Fibroblast of skin of back (primary cell): Measurements from ENCODE around the gene SMARCA5. TPM values are rescaled to one million over a fixed set of nuclear protein-coding genes. Genes with fewer than 3 reads are reported as not detected.
"Not testable (repeated sequence)": the region's sequence is repeated elsewhere in the genome, so short reads cannot be mapped to it uniquely, and the experiment has no call there.

Experiments
- DNase-seq: peaks from one replicate; pipeline ENCODE4 v3.0.0-alpha.2; 2013
- polyA plus RNA-seq, 2 experiments: library from polyadenylated mRNA; unstranded; fragments of 120-200 nt; gene quantifications; one replicate each; pipeline ENCODE4 v1.2.1, GENCODE V29; 2013; ENCODE audit not compliant: insufficient read length in 2 of 2

Gene SMARCA5
- polyA plus RNA-seq (2013, experiment 1 of 2; ENCODE audit: insufficient read length) = 52.1 TPM
- polyA plus RNA-seq (2013, experiment 2 of 2; ENCODE audit: insufficient read length) = 48.2 TPM

DNA sequence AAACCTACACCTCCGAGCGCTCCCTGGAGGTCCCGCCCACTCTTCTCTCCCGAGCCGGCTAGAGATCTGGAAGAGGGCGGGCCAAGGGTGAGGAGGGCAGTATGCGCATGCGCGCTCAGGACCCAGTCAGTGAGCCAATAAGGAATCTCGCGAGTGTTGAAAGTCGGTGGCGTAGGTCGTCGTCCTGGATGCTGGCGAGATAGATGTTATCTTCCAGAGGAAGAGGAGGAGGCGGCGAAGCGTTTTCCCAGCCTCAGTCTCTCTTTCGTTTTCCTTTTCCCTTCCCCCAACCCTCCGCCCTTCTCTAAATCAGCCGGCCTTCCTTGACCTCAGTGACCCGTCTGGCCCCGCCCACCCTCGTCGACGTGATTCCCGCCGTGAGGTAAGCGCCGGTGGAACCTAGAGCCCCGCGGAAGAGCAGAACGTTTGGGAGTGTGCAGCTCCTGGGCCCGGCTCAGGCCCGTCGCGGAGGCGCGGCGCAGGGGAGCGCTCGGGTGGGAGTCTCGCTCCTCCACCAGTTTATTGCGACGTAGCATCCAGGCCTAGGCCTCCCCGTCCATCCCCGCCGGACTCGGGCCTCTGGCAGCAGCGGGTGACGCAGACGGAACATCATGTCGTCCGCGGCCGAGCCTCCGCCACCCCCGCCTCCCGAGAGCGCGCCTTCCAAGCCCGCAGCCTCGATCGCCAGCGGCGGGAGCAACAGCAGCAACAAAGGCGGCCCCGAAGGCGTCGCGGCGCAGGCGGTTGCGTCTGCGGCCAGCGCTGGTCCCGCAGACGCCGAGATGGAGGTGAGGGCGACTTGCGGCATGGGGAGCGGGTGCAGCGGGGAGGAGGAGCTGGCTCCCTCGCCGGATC lies at the start of gene SMARCA5:
TSS of gene SMARCA5 (plus strand) at position 389 of the 855 bp plus-strand sequence. CDS start at position 612, 223 bp downstream.
- DNase-seq = peak; percentile 98

DNA sequence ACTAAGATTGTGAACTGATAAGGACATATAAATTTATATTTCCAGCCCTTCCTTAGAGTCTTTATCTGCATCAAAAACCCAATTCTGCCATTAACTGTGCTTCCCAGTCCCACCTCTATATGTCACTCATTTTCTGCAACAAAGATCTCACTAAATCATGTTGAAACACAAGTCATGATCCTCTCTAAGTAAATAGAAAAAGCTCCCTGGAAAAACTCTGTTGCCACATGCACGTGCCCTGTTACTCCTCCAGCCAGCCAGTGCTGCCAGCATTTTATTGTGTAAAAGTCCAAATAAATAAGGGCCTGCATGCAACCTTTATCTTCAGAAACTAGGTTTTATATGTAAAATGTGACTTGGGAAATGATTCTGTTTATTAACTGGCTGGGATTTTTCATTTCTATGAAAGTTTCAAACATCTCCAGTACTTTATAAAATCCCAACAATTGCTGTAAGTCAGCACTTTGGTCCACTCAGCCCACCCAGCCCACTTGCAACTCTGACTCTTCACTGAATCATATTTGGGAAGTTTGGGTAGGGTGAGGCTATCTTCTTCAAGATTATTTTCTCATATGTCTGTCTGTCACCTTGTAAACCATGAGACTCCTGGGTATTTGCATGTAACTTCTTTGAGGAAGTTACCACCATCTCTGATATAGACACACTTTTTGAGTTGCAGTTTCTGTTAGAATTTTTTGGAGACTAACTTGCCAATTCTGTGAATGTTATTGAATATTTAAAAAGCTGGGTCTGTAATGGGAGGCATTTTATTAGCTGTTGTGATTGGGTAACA lies 40.0 kb upstream of the SMARCA5 start:
- DNase-seq = no peak

DNA sequence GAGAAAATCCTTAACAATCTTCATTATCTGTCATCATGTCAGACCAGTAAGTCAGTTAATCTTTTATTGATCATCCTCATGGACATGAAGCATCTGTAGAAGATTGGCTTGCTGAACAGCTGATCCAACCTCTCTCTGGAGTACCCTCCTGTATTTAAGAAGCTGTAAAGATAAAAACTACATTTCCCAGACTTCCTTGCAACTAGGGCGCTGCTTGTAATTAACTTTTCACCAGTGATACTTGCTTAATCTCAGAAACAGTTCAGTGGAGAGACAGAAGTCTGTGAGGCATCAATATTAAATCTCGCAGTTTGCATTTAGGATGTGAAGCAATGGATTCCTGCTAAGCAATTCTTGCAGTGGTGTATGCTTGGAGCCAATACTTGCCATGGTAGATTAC lies 36.0 kb upstream of the SMARCA5 start:
- no peak for DNase-seq

- no peak for DNase-seq
Measured at GRCh38 chr4:143481361-143481760, 32.1 kb upstream of the SMARCA5 start.

DNA sequence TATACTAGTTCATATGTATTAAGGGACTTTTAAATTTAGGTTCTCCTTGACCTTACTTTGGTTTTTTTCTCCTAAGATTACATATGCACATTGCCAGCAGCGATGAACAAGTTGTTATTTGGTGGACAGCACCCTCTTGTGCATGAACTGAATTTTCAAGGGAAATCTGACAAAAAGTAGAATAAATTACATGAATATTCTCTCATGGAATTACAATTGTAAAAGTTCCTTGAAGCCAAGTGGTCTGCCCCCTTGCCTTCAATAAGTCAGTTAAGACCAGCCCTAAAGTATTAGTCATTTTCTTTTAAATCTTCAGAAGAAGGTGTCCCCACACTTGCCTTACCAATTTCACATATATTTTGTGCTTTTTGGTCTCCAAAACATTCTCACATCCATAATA lies 30.7 kb upstream of the SMARCA5 start:
- peak; percentile 48 for DNase-seq

- DNase-seq = peak; percentile 23
Measured at GRCh38 chr4:143486314-143486713, 27.2 kb upstream of the SMARCA5 start.

DNA sequence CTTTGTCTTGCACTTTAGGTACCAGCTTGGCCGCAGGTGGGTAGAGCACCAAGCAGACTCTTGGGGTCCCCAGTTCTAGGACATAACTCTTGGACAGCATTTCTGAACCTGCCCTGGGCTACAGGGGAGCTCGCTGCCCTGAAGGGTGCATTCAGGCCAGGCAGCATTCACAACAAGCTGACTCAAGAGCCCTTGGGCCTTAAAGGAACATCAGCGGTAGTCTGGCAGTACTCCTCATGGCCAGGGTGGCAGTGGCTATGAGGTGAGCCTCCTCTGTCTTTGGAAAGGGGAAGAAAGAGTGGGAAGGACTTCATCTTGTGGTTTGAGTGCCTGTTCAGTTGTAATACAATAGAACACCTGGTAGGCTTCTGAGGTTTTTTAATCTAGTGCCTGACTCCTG lies 24.8 kb upstream of the SMARCA5 start:
- DNase-seq = no peak

DNA sequence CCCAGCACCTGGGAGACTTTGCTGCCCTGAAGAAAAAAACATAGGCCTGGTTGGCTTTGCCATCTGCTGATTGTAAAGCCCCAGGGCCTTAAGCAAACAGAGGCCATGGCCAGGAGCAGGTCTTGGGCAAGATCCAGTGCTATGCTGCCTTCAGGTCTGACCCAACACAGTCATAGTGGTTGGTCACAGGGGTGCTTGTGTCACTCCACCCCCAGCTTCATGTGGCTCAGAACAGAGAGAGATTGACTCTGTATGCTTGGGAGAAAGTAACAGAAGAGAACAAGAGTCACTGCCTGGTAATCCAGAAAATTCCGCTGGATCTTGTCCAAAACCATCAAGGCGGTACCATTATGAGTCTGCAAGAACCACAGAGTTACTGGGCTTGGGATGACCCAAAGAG lies 24.4 kb upstream of the SMARCA5 start:
- peak; percentile 2 for DNase-seq

- no peak for DNase-seq
Measured at GRCh38 chr4:143498021-143498420, 15.5 kb upstream of the SMARCA5 start.

DNA sequence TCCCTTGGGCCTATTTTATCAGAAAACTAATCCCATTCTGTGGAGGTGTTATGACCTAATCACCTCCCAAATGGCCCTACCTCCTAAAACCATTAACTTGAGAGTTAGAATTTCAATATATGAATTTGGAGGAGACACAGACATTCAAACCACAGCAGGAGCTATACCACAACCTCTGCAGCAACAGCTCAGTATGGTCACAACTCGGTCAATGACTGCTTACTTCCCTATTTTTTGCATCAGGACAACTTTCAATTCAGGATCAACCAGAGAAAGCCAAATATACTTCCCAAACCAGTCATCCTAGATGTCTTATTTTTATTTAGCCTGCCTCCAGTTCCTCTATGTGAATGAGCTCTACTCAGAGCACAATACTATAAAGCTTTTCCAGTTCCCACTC lies 11.3 kb upstream of the SMARCA5 start:
- DNase-seq = no peak

GRCh38 chr4:143506031-143506430 lies 7.5 kb upstream of the SMARCA5 start:
- no peak for DNase-seq

- DNase-seq = no peak
Measured at GRCh38 chr4:143511906-143512305, 1.6 kb upstream of the SMARCA5 start.

GRCh38 chr4:143512978-143513313 lies 556 bp upstream of the SMARCA5 start:
- no peak for DNase-seq

- no peak for DNase-seq
Measured at GRCh38 chr4:143514169-143514495, 630 bp downstream of the SMARCA5 start.

GRCh38 chr4:143514497-143514896 lies 995 bp downstream of the SMARCA5 start:
- DNase-seq = peak; percentile 44

DNA sequence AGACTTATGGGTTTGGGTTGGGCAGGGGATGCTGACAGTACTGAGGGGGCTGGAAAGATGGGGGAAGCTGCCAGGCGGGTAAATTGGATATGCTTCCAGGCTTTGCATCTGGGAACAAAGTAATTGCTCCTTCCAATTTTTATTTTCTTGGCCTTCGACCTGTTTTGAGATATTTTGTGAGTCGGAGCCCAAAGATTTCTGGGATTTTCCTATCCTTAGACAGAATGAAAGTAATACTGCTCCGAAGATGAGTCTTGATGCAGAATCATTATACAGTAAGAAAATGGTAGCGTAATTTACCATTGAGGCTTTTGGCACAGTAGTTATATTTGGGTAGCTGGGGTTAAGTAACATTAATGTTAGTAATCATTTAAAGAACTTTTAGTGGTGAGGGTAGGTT lies 1.4 kb downstream of the SMARCA5 start:
- DNase-seq = no peak

- DNase-seq = no peak
Measured at GRCh38 chr4:143515905-143516304, 2.4 kb downstream of the SMARCA5 start.

DNA sequence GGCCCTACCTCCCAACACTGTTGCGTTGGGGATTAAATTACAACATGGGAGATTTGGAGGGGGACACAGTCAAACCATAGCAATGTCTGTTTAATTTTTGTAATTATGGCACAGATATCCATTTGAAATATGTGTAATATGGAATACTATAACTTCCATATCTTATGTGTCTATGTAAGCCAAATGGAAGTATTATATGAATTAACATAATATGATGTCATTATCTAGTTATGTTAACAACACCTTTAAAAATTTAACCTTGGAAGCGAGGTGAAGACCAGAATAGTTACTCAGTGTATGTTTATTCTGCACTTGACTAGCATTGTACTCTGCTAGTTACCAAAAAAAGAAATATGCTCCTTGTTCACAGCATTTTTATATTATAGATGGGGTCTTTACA lies 4.3 kb downstream of the SMARCA5 start:
- DNase-seq = no peak

- no peak for DNase-seq
Measured at GRCh38 chr4:143524211-143524610, 10.7 kb downstream of the SMARCA5 start.

GRCh38 chr4:143528046-143528445 lies 14.5 kb downstream of the SMARCA5 start:
- not testable (repeated sequence) for DNase-seq

GRCh38 chr4:143531380-143531779 lies 17.9 kb downstream of the SMARCA5 start:
- DNase-seq = peak; percentile 23

GRCh38 chr4:143531788-143532491 lies 18.4 kb downstream of the SMARCA5 start:
- DNase-seq = peak; percentile 9

DNA sequence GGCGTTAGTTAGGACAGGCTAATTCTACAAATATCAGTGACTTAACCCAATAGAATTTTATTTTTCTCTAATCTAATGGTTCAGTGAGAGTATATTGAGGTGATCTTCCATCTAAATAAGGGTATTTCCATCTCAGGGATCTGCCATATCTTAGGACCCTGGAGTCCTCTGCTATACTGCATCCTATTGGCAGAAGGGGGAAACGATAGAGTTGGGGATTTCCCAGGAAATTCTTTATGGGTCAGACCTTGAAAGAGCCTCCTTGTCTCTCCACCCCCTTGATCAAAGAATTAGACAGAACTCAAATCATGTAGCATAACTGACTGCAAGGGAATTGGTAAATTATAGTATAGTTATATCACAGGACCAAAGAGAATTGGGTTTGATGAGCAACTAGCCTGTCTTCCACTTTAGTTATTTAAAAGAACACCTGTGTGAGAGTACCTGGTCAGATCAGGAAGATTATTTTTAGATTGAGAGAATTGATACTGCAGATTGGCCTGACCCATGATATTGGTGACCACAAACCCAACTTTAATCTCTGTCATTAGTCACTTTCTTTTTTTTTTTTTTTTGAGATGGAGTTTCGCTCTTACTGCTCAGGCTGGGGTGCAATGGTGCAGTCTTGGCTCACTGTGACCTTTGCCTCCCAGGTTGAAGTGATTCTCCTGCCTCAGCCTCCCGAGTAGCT lies 25.6 kb downstream of the SMARCA5 start:
- no peak for DNase-seq
